DLD1 (cell line): ENCODE measurements around the gene BTBD9.

Experiments used
- in situ Hi-C: cut with HindIII; loops from 2 replicates; pipeline ENCODE4 v1.10.0; 2017; ENCODE audit warnings: low sequenced_read_pairs

Gene BTBD9

DNA sequence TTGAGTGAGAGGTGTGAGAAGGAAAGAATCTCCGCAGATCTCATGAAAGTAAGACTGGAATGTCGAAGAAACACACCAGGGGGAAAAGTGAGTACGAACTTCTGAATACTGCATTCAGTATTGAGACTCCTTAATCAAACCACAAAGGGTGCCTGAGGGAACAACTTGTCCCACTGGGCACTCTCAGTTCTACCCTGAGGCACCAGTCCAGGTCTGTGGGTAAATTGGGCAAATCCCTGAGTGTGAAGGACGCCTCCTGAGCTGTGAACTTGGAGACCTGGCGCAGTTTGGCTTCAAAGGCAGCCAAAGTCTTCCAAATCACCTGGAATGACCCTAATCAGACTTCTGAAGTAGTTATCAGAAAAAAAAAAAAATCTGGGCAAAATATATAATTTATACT is 329.7 kb downstream of the BTBD9 start:
- in situ Hi-C loops = no loop called here

DNA sequence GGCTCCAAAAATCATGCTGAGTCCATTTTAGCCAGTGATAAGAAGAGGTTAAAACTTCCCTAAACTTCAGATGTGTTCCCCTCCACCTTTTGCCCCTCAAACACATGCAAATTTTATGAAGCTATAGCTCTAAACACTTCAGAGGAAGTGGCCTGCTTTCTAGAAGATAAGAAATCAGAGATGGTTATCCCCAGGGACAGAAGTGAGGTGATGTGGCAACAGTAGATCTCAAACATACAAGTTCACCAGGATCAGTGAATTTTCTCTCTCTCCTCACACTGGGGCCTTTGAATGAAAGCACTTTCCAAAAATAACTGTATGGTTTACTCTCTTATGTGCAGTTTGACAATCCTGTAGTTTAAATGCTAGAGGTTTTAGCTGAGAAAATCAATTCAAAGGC is 332.0 kb downstream of the BTBD9 start:
- in situ Hi-C loops = no loop called here

DNA sequence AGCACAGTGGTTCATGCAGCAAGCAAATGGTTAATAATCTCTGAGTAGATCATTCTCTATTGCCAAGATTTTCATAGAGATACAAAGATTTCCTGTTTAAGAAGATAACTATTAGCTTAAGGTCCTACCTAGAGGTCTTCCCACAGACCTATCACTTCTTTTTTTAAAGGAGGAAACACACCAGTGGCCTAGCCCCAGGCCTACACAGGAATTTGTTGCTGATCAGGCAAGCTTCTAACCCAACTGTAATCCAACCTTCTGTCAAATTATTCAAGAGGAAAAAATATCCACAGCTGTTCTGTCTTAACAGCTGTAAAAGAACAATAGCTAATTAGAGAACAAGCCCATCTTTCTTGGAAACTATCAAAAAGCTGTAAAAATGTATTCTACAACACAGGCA is 332.8 kb downstream of the BTBD9 start:
- in situ Hi-C loops = no loop called here

DNA sequence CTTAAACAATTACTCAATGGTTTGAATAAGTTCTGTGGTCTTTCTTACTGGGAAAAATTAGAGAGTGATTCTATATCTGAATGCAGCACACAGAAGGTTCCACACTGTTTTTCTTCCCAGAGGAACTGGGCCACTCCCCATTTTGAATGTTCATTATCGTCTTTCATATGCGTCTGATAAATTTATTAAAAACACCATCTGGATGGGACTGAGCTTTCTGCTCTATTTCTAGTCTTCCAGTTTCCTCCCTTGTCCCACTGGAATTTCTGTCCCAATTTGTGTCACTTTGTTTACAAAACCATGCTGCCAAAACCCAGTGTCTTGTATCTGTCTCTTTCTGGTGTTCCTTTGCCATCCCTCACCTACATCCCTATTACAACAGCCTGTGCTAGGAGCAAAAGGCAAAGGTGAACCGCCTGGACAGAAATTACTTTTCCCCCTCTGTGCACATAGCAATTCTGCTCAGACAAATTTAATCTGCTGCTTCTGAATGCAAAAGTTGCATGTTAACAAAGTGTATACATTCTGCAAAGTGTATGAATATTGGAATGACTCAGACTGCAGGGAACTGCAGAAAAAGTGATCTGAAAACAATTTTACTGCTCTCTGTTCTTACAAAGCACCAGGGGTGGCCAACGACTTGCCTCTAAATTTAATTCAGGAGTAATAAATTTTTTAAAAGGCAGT is 333.6 kb downstream of the BTBD9 start:
- in situ Hi-C loops = no loop called here

DNA sequence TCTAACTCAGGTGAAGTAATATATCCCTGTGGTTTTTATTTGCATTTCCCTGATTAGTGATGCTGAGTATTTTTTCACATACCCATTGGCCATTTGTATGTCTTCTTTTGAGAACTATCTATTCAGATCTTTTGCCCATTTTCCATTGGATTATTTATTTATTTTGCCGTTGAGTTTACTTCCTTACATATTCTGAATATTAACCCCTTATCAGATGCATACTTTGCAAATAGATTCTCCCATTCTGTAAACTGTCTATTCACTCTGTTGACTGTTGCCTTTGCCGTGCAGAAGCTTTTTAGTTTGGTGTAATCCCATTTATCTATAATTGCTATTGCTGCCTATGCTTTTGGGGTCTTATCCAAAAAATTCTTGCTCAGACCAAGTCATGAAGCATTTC is 336.9 kb downstream of the BTBD9 start:
- in situ Hi-C loops = no loop called here

DNA sequence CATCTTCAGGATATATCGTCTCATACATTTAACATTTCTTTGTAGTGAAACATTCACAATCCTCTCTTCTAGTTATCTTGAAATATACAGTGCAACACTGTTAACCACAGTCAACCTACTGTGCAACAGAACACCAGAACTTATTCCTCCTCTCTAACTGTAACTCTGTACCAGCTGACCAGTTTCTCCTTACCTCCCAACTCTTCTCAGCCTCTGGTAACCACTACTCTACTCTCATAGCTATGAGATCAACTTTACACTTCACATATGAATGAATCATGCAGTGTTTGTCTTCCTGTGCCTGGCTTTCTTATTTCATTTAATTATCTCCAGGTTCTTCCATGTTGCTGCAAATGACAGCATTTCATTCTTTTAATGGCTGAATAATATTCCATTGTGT is 337.6 kb downstream of the BTBD9 start:
- in situ Hi-C loops = no loop called here

DNA sequence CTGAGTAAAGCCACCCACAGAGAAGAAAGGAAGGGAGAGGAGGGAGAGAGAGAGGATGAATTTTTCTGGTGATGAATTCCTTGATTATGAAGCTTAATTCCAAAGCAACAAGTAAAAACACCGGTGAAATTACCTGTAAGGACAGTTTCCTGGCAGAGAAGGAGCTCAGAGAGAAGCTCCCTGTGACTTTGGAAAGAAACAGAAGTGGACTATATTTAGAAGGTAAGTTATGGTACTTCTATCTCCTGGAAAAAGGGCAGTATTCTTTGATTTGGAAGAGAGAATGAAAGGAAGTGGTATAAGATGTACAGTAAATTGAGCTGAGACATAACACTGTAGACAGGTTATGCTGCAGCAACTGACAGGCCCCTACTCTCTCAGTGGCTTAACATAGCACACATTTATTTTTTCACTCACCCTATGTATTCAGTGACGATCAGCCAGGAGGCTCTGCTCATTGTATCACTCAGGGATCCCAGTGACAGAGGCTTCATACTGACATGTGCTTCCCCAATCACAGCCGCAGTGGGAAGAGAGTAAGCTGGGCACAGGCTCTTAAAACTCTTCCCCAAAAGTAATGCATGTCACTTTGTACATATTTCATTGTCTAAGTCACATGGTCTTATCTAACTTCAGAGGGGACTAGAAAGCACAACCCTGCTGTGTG is 349.5 kb downstream of the BTBD9 start:
- in situ Hi-C loops = no loop called here

DNA sequence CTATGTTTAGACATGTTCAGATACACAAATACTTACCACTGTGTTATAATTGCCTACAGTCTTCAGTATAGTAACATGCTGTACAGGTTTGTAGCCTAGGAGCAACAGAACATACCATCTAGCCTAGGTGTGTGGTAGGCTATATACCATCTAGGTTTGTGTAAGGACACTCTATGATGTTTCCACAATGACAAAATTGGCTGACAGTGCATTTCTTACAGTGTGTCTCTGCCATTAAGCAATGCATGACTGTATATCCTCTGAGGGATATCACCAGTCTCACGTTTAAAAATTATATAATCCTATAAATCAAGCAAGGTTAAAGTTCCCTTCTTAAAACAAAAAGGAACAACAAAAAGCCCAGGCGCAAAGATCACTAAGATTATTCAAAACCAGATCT is 352.2 kb downstream of the BTBD9 start:
- in situ Hi-C loops = no loop called here

DNA sequence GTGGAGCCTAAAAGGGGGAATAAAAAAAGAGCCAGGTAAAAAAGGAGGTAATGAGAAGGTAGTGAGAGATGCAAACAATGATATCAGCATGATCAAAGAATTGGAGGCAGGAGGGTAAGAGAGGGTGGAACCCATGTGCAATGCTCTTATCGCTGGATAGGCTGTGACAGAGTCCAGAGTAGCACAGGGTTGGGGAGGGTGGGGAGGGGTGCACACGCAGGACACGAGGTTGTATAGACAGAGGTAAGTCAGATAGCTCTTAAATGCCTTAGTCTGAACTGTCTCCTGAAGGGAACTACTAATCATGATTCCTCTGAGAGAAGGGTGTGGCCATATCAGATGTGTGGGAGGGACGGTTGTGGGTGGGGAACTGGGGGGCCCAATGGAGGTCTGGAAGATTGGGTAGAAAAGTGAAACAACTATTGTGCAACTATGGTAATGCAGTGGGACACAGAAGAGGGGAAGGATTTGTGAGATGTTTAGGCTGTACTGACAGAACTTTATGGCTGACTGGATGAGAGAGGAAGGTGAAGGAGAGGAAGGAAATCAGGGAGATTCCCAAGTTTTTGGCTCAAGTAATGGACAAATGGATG is 354.8 kb downstream of the BTBD9 start:
- in situ Hi-C loops = no loop called here

DNA sequence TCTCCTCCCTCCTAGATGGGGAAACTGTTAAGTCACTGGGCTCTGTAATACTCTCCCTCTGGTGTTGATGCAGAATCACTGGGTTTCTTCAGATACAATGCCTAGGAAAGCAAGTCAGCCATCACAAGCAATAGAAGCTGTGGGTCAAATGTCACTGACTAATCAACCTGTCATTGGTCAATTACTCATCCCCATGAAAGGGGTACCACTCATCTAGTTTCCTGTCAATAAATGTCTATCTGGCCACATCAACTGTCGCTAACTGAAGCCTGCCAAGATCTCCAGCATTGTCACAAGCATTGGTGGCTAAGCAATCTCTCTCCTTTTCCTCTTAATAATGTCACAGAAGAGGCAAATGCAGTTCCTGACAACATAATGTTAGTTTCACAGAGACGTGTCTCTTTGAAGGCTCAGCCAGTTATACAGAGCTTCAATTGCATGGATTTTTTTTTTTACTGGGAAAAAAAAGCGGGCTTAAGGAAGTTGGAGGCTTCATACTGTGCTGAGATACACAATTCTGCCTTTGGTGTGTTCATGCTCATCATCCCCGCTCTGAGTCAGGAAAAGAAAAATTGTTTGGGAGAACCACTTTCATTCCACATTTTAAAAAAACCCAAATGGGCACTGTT is 355.9 kb downstream of the BTBD9 start:
- in situ Hi-C loops = no loop called here

DNA sequence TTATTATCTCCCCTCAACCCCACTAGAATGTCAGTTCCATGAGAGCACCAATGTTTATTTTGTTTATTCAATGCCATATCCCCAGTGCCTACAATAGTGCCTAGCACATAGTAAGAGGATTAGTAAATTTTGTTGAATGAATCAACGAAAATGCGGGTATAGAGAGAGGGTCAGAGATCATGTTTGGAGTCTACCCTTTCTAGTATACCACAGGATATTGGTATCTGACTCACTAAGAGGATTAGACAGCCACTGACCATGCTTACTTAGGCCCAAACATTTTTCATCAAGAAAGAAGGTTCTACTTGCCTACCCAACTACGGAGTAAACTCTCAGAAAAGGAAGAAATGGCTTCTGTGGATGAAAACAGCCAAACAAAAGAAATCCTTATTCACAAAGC is 356.8 kb downstream of the BTBD9 start:
- in situ Hi-C loops = no loop called here

DNA sequence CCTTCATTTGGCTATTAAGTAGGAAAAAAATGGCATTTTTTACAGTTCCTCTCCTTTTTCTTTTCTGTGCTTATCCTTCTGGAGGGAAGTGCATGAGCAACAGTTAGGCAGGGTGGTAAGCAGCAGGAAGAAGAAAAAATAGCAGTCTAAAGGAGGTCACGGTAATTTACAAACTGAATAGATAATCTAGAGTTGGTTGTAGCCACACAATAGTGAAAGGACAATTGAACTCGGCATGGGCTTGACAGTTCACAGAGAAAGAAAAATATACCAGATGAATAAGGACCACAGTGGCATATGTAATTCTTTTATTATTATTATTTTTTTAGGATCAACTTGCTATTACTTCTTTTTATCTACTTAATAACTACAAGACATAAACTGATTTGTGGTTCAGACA is 358.6 kb downstream of the BTBD9 start:
- in situ Hi-C loops = no loop called here

DNA sequence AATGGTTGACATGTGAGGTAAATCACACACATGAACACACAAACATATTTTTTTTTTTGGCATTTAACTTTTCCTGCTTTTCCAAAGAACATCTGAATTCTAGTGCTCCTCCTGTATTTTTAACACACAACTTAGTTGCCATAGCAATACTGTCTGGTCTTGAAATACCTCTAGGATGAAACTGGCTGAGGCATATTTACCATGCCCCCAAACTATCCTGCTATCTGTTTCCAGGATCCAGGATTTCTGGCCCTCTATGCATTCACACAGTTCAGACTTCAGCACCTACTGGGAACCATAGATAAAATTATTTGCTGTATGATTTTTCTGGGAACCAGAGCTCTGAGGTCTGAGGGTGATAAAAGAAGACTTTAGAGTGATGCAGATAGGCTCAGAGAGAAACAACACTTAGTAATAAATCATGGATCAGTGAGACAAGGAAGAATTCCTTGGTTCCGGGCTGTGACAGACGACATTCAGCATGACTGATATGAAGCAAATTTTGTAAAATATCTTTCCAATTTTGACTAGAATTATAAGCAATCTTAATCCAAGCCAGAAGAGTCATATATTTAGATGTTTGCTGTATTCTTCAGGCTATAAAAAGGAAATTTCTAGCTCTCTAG is 359.7 kb downstream of the BTBD9 start:
- in situ Hi-C loops = no loop called here

DNA sequence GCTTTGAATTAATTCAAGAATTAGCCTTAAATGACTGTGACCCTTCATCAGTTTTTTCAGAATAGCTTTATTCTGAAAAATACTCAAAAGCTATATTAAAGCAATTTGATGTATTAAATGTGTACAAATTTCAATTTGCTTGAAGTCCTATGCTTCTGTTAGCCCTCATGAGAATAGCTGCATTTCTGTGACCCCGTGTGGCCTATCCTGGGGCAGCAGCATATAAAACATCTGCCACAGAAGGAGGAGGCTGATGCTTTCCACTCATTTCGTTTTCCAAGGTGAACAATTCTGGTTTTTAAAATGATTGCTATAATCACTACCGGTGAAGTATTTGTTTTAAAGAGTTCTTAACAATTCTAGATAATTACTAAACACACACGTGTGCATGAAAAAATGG is 360.3 kb downstream of the BTBD9 start:
- in situ Hi-C loops = no loop called here

DNA sequence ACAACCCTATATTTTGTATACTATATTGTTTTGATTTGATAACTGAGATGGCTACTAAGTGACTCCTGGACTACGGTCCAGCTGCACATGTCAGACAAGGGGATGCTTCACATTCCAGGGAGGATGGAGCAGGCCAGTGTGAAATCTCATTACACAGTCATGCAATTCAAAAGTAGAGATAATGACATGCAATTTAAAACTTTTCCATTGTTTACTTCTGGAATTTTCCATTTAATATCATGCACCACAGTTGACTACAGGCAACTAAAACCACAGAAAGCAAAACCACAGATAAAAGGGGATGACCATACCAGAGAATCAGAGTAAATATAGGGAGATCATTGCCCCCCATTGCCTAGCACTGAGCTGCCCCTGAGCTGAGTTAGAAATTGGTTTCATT is 366.4 kb downstream of the BTBD9 start:
- in situ Hi-C loops = no loop called here

DNA sequence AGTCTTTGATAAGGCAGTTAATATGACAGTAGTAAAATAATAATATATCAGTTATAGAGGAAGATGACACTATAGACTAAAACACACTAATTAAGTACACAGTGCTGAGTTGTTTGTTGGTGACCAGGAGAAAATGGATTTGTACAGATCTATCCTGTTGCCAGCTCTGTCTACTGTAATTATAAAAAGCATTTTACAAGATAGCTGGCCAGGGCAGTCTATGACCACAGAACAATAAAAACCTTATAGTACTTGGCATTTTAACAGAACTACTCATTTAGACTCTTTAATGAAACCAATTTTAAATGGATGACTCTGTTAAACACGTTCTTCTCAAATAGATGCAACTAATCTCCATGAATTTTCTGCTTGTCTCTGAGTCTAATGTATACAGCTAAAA is 367.5 kb downstream of the BTBD9 start:
- in situ Hi-C loops = no loop called here

DNA sequence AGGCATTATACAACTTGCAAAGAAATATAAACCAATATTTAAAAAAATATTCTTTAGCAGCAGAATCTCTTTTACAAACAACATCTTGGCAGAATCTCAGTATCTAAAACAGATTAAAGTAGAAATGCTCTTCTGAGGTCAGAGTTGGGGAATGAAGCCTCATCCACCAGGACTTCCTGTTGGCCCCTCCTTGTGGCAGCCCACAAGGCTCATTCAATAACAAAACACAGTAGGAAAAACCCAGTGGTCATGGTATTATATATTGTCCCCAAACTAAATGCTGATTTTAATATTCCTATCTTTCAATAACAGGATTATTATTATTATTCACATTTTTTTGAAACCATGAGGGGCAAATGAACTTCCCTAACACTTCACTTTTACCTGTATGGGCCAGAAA is 368.6 kb downstream of the BTBD9 start:
- in situ Hi-C loops = no loop called here

DNA sequence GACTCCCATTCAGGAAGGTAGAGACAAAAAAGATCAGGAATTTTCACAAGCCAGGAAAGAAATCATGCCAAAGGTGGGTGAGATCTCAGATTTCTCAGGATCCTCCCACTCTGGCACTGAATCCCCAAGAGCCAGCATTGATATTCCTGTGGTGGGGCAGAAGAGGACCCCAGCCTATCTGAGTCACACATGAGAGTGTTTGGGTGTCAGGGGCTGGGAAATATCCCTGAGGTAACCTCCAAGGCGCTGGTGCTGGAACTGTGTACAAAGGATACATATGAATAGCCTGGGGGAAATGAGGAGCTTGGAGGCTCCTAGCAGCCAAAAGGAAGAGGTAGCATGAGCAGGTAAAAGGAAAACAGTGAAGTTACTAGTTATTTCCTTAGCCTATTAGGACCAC is 369.4 kb downstream of the BTBD9 start:
- in situ Hi-C loops = no loop called here

DNA sequence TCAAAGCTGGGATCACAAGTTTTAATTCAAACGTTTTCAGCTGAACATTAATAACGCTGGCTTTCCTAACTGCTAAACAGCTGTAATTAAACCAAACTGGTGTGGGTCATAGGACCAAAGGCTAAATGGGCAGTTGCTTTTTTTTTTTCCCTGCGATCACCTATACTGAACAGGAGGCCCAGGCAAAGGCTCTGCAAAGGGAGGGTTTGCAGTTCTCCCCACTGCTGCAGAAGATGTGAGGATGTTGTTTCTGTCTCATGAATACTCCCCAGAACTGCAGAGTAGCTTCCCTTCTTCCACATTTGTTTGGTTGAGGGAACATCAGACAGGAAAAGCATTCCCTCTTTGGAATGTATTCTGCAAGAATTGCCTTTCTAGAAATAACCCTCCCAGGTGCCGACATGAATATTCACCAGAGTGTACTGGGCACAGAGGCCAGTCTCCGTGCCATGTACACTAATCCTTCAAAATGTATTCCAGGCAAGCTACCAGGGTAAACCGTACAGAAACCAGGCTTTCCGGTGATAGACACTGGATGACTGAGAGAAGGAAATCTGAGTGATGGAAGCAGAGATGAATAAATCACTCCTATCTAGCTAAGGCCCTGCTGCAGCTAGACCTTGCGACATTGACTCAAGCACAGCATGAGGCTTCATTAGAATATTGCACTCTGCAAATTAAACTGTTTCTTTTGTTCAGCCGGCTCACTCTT is 370.1 kb downstream of the BTBD9 start:
- in situ Hi-C loops = no loop called here

DNA sequence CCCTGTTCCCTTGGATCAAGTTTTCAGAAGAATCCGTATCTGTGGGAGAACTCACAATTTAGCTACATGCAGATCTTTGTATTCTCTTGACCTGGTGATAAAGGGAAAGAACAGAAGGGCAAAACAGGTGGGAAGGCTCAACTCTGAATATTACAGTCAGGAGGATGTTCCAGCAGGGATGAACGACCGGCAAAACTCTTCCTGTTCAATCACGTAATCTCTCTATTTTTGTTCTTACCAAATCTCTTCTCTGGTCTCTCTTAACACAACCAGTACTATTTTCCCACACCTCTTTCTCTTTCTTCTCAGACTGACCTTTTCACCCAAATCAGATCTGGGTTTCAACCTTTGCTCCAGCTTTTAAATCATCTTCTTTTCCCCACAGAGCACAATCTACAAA is 371.4 kb downstream of the BTBD9 start:
- in situ Hi-C loops = no loop called here

DNA sequence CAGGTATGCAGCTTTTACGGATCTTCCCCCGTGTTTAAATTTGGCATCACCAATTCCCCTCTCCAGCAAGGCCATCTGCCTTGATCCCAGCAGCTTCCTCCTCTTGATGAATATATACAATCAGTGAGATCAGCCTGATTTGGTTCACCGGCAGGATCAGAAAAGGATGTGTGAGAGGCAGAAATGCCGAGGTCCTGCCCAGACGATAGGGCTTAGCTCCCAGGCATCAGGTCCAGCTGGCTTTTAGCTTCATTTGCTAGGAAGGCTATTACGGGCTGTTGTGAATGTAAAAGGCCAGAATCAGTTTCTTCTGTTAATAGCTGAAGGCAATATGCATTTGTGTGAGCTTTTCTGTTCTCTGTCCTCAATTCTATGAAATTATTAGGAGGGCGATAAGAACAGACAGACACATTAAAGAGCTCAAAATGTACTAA is 372.8 kb downstream of the BTBD9 start:
- in situ Hi-C loops = no loop called here
